Liver (tissue), 9 donors: ENCODE measurements around the gene WNK2. TPM values are rescaled to one million over a fixed set of nuclear protein-coding genes. Genes with fewer than 3 reads are reported as not detected.

Experiments
- DNase-seq: peaks from one replicate; pipeline ENCODE4 v3.0.0-alpha.2; 2017; ENCODE audit warnings: low spot score
- H3K27ac ChIP-seq, 2 donors: one replicate each; pipeline ENCODE4 v1.7.0; 2013; ENCODE audit warnings: inconsistent platforms in 2 of 2, low read length in 2 of 2, control low read depth in 1 of 2, low read depth in 1 of 2, mild to moderate bottlenecking in 1 of 2
- H3K27me3 ChIP-seq, 4 donors: one replicate each; pipeline versions ENCODE4 v1.6.1 to v1.7.0; 2013; ENCODE audit warnings: low read length in 3 of 4, inconsistent platforms in 1 of 4, mild to moderate bottlenecking in 1 of 4, moderate library complexity in 1 of 4; ENCODE audit not compliant: control insufficient read depth in 4 of 4, insufficient read depth in 4 of 4
- H3K36me3 ChIP-seq, 4 donors: one replicate each; pipeline versions ENCODE4 v1.6.1 to v1.7.0; 2013; ENCODE audit warnings: low read length in 3 of 4, mild to moderate bottlenecking in 3 of 4, low read depth in 1 of 4, moderate library complexity in 1 of 4; ENCODE audit not compliant: control insufficient read depth in 4 of 4, insufficient read depth in 3 of 4
- H3K4me1 ChIP-seq, 4 donors: one replicate each; pipeline versions ENCODE4 v1.6.1 to v1.7.0; 2013; ENCODE audit warnings: low read length in 3 of 4, mild to moderate bottlenecking in 3 of 4, moderate library complexity in 1 of 4; ENCODE audit not compliant: control insufficient read depth in 4 of 4, insufficient read depth in 4 of 4
- H3K4me3 ChIP-seq, 3 donors: one replicate each; pipeline versions ENCODE4 v1.6.1 to v1.7.0; 2013; ENCODE audit warnings: low read length in 3 of 3, control low read depth in 1 of 3, low read depth in 1 of 3, mild to moderate bottlenecking in 1 of 3
- H3K9ac ChIP-seq, 2 donors: one replicate each; pipeline ENCODE4 v1.7.0; 2013; ENCODE audit warnings: low read length in 2 of 2, mild to moderate bottlenecking in 2 of 2, moderate library complexity in 2 of 2, control low read depth in 1 of 2, low read depth in 1 of 2
- H3K9me3 ChIP-seq, 4 donors: one replicate each; pipeline versions ENCODE4 v1.6.1 to v1.7.0; 2013; ENCODE audit warnings: low read length in 3 of 4; ENCODE audit not compliant: control insufficient read depth in 4 of 4
- EGR1 ChIP-seq, 2 donors: IDR thresholded peaks; 2 replicates each; pipeline ENCODE4 v1.6.1; 2016 to 2018; ENCODE audit warnings: antibody characterized with exemption in 2 of 2, low read depth in 2 of 2
- FOXA1 ChIP-seq: IDR thresholded peaks from 2 replicates; pipeline ENCODE4 v1.6.1; 2016; ENCODE audit warnings: antibody characterized with exemption
- FOXA2 ChIP-seq: IDR thresholded peaks from 2 replicates; pipeline ENCODE4 v1.6.1; 2016; ENCODE audit warnings: antibody characterized with exemption
- JUND ChIP-seq, 2 donors: IDR thresholded peaks; 2 replicates each; pipeline ENCODE4 v1.6.1; 2016; ENCODE audit warnings: antibody characterized with exemption in 2 of 2
- RAD21 ChIP-seq, 2 donors: IDR thresholded peaks; 2 replicates each; pipeline ENCODE4 v1.6.1; 2016; ENCODE audit warnings: antibody characterized with exemption in 2 of 2, mild to moderate bottlenecking in 2 of 2
- RXRA ChIP-seq, 2 donors: IDR thresholded peaks; 2 replicates each; pipeline ENCODE4 v1.6.1; 2017 to 2018; ENCODE audit warnings: antibody characterized with exemption in 2 of 2, mild to moderate bottlenecking in 1 of 2
- SP1 ChIP-seq: IDR thresholded peaks from 2 replicates; pipeline ENCODE4 v1.6.1; 2018; ENCODE audit warnings: antibody characterized with exemption, mild to moderate bottlenecking
- YY1 ChIP-seq: IDR thresholded peaks from 2 replicates; pipeline ENCODE4 v1.6.1; 2016; ENCODE audit warnings: antibody characterized with exemption, mild to moderate bottlenecking
- WGBS: extraction: QIAGEN DNeasy Blood & Tissue Kit; methylation state at CpG from one replicate; pipeline ENCODE4 v1.1.7; 2013; 5-methylcytosine and 5-hydroxymethylcytosine counted together
- polyA plus RNA-seq, 2 donors: library from polyadenylated mRNA; stranded (reverse) in 1 of 2; unstranded in 1 of 2; fragments of 200-250 nt in 1 of 2; fragments of >200 nt in 1 of 2; fragmentation: Nextera tagmentation in 1 of 2; extraction: Ambion mirVana in 1 of 2; gene quantifications; one replicate each; pipeline versions ENCODE4 v1.2.1 to v1.2.3, GENCODE V29; 2013 to 2015
- total RNA-seq, 2 donors: library from RNA; depleted of rRNA; stranded (reverse); fragments of >200 nt; gene quantifications; one replicate each; pipeline ENCODE4 v1.2.3, GENCODE V29; 2014
- TF ChIP-seq, protein P1 (sequence below): IDR thresholded peaks from 2 replicates; pipeline ENCODE4 v1.6.1; 2016; ENCODE audit warnings: antibody characterized with exemption
- TF ChIP-seq, protein P2 (sequence below): IDR thresholded peaks from 2 replicates; pipeline ENCODE4 v1.6.1; 2016; ENCODE audit warnings: antibody characterized with exemption, mild to moderate bottlenecking
- TF ChIP-seq, protein P3 (sequence below): IDR thresholded peaks from 2 replicates; pipeline ENCODE4 v1.6.1; 2016; ENCODE audit warnings: antibody characterized with exemption
- donor health status: healthy.
- donor health status: healthy.
- donor health status: healthy.
- donor health status: healthy.
- donor health status: healthy.

WNK2 gene
- total and polyA plus RNA-seq, 4 donors, result 0.65 to 4.4 (median 1.7) TPM

DNA sequence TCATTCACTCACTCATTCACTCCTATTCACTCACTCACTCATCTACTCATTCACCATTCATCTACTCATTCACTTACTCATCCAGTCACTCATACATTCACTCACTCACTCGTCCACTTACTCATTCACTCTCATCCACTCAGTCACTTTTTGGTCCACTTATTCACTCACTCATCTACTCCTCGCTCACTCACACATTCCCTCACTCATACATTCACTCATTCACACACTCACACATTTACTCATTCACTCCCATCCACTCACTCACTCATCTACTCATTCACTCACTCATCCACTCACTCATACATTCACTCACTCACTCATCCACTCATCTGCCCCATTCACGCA, 27.7 kb downstream of the WNK2 start:
- no peak for DNase-seq
- TF ChIP-seq, protein P1, sequence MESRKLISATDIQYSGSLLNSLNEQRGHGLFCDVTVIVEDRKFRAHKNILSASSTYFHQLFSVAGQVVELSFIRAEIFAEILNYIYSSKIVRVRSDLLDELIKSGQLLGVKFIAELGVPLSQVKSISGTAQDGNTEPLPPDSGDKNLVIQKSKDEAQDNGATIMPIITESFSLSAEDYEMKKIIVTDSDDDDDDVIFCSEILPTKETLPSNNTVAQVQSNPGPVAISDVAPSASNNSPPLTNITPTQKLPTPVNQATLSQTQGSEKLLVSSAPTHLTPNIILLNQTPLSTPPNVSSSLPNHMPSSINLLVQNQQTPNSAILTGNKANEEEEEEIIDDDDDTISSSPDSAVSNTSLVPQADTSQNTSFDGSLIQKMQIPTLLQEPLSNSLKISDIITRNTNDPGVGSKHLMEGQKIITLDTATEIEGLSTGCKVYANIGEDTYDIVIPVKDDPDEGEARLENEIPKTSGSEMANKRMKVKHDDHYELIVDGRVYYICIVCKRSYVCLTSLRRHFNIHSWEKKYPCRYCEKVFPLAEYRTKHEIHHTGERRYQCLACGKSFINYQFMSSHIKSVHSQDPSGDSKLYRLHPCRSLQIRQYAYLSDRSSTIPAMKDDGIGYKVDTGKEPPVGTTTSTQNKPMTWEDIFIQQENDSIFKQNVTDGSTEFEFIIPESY, result no peak
- TF ChIP-seq FOXA2 (no peak), RAD21 (IDR thresholded peaks at IDR 0.05) (no peak), SP1 (no peak), FOXA1 (no peak)
- TF ChIP-seq, protein P2, sequence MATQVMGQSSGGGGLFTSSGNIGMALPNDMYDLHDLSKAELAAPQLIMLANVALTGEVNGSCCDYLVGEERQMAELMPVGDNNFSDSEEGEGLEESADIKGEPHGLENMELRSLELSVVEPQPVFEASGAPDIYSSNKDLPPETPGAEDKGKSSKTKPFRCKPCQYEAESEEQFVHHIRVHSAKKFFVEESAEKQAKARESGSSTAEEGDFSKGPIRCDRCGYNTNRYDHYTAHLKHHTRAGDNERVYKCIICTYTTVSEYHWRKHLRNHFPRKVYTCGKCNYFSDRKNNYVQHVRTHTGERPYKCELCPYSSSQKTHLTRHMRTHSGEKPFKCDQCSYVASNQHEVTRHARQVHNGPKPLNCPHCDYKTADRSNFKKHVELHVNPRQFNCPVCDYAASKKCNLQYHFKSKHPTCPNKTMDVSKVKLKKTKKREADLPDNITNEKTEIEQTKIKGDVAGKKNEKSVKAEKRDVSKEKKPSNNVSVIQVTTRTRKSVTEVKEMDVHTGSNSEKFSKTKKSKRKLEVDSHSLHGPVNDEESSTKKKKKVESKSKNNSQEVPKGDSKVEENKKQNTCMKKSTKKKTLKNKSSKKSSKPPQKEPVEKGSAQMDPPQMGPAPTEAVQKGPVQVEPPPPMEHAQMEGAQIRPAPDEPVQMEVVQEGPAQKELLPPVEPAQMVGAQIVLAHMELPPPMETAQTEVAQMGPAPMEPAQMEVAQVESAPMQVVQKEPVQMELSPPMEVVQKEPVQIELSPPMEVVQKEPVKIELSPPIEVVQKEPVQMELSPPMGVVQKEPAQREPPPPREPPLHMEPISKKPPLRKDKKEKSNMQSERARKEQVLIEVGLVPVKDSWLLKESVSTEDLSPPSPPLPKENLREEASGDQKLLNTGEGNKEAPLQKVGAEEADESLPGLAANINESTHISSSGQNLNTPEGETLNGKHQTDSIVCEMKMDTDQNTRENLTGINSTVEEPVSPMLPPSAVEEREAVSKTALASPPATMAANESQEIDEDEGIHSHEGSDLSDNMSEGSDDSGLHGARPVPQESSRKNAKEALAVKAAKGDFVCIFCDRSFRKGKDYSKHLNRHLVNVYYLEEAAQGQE, result no peak
- TF ChIP-seq, protein P3, sequence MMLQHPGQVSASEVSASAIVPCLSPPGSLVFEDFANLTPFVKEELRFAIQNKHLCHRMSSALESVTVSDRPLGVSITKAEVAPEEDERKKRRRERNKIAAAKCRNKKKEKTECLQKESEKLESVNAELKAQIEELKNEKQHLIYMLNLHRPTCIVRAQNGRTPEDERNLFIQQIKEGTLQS, result no peak
- Histone ChIP-seq H3K27me3 (no peaks in the 10 kb centered on the region), H3K9ac (no peak overlapping the region), H3K4me1 (no peaks in the 10 kb centered on the region), H3K36me3 (no peaks in the 10 kb centered on the region), H3K27ac (no peak overlapping the region), H3K9me3 (peaks cover 0 to 6% (median 1%) of the 10 kb centered on the region in 4 donors), H3K4me3 (no peak overlapping the region)
- WGBS, result 91% methylated on average over 3 of the region's 3 CpGs

DNA sequence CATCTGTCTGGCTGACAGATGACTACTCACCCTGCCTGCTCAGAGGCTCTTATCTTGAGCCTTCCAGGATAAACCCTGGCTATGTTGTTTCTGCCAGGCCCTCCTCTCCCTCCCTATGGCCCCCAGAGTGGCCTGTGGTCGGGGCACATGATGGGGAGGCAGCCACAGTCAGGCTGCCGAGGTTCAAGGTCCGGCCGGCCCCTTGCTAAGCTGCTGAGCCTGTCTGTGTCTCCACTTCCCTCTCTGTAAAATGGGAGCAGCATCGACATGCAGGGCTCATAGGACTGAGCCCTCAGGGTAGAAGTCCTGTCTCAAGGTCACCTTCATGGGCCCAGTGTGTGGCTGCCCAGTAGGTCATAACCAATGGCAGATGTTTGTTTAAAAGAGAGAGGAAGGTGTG, 28.5 kb downstream of the WNK2 start:
- no peak for TF ChIP-seq FOXA2
- TF ChIP-seq EGR1 (IDR thresholded peaks at IDR 0.05; ENCODE audit: low read depth in 2 of 2), result no peak
- TF ChIP-seq, protein P3, result no peak
- no peak for TF ChIP-seq RAD21 (IDR thresholded peaks at IDR 0.05)
- TF ChIP-seq YY1, result no peak
- no peak for TF ChIP-seq RXRA (IDR thresholded peaks at IDR 0.05)
- peaks cover 0 to under 1% (median 0%) of the 10 kb centered on the region in 4 donors for H3K27me3 ChIP-seq
- peaks cover 0 to 6% (median 1%) of the 10 kb centered on the region in 4 donors for H3K9me3 ChIP-seq
- no peak overlapping the region for H3K27ac ChIP-seq
- no peaks in the 10 kb centered on the region for H3K36me3 ChIP-seq
- no peaks in the 10 kb centered on the region for H3K4me1 ChIP-seq
- H3K4me3 ChIP-seq, result no peak overlapping the region
- no peak for DNase-seq
- 76% methylated on average over 5 of the region's 5 CpGs for WGBS
- H3K9ac ChIP-seq, result no peak overlapping the region

DNA sequence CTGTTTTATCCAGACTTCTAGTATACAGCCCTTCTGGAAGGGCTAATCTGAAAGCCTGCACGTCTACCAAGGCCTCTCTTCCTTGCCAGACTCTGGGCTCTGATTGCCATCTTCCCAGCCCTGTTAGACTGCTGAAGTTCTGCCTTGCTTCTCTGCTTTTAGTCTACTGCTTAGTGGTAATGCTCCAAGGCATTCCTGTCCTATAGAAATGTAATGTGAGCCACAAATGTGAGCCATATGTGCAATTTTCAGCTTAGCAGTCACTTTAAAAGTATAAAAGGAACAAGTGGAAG, 32.1 kb downstream of the WNK2 start:
- H3K9ac ChIP-seq, result no peak overlapping the region
- WGBS, result 77% methylated on average over 1 of the region's 1 CpG
- H3K36me3 ChIP-seq, result no peaks in the 10 kb centered on the region
- peaks cover 0 to 2% (median 0%) of the 10 kb centered on the region in 4 donors for H3K27me3 ChIP-seq
- peaks cover 0 to 6% (median 1%) of the 10 kb centered on the region in 4 donors for H3K9me3 ChIP-seq
- no peak overlapping the region for H3K27ac ChIP-seq
- H3K4me1 ChIP-seq, result no peaks in the 10 kb centered on the region
- no peak for TF ChIP-seq JUND (IDR thresholded peaks at IDR 0.05)
- H3K4me3 ChIP-seq, result no peak overlapping the region
- DNase-seq, result no peak
